Fibroblast of skin of left biceps (primary cell): Measurements from ENCODE around the gene GALK1.
"Not testable (repeated sequence)": the region's sequence is repeated elsewhere in the genome, so short reads cannot be mapped to it uniquely, and the experiment has no call there.

ENCODE experiments used
- DNase-seq, 2 experiments: peaks; one replicate each; pipeline ENCODE4 v3.0.0-alpha.2; 2013; ENCODE audit warnings: low read depth in 2 of 2

GALK1 gene

GRCh38 chr17:75764417-75764710 lies 628 bp downstream of the GALK1 start:
- DNase-seq: no peak

GRCh38 chr17:75763613-75764416 lies 1.2 kb downstream of the GALK1 start:
- no peak for DNase-seq

GRCh38 chr17:75763269-75763607 lies 1.8 kb downstream of the GALK1 start:
- DNase-seq: no peak

GRCh38 chr17:75762513-75763268 lies 2.3 kb downstream of the GALK1 start:
- DNase-seq: no peak

GRCh38 chr17:75759978-75760640 lies 4.9 kb downstream of the GALK1 start:
- not testable (repeated sequence) for DNase-seq

GRCh38 chr17:75759457-75759856 lies 5.5 kb downstream of the GALK1 start:
- DNase-seq: no peak

- no peak for DNase-seq
Measured at GRCh38 chr17:75758131-75758905, 6.7 kb downstream of the GALK1 start.

- DNase-seq: no peak
Measured at GRCh38 chr17:75757086-75757681, 7.8 kb downstream of the GALK1 start.

- DNase-seq: no peak
Measured at GRCh38 chr17:75756451-75757085, 8.4 kb downstream of the GALK1 start.

- DNase-seq: no peak
Measured at GRCh38 chr17:75755990-75756389, 9.0 kb downstream of the GALK1 start.

GRCh38 chr17:75755205-75755901 lies 9.6 kb downstream of the GALK1 start:
- no peak for DNase-seq

GRCh38 chr17:75754378-75755204 lies 10.4 kb downstream of the GALK1 start:
- DNase-seq: no peak

GRCh38 chr17:75753514-75754377 lies 11.2 kb downstream of the GALK1 start:
- no peak for DNase-seq

- DNase-seq: no peak
Measured at GRCh38 chr17:75752802-75753513, 12.0 kb downstream of the GALK1 start.

GRCh38 chr17:75752405-75752709 lies 12.6 kb downstream of the GALK1 start:
- DNase-seq: no peak

GRCh38 chr17:75751676-75752404 lies 13.2 kb downstream of the GALK1 start:
- DNase-seq: no peak

GRCh38 chr17:75750661-75751423 lies 14.2 kb downstream of the GALK1 start:
- DNase-seq: no peak
